ENCODE data around the gene KCNS3.

DNA sequence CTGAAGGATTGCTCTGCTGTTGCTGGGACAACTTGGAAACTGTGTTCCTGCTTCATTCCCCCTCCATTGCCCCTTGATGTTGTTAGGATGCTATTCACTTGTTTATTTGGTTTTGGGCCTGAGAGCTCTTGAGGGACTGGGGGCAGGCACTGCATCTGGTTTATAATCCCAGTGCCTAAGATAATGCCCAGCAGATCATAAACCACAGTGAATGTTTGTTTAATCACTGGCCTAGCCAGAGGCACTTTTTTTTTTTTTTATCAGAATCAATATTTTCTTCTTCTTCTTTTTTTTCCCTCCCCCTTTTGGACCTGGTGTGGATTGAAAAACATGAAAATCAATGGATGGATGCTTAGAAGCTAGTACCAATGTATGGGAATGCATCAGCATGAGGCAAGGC is 38.1 kb downstream of the KCNS3 start:
- TF ChIP-seq, protein P1, sequence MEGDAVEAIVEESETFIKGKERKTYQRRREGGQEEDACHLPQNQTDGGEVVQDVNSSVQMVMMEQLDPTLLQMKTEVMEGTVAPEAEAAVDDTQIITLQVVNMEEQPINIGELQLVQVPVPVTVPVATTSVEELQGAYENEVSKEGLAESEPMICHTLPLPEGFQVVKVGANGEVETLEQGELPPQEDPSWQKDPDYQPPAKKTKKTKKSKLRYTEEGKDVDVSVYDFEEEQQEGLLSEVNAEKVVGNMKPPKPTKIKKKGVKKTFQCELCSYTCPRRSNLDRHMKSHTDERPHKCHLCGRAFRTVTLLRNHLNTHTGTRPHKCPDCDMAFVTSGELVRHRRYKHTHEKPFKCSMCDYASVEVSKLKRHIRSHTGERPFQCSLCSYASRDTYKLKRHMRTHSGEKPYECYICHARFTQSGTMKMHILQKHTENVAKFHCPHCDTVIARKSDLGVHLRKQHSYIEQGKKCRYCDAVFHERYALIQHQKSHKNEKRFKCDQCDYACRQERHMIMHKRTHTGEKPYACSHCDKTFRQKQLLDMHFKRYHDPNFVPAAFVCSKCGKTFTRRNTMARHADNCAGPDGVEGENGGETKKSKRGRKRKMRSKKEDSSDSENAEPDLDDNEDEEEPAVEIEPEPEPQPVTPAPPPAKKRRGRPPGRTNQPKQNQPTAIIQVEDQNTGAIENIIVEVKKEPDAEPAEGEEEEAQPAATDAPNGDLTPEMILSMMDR (IDR thresholded peaks at IDR 0.05) = no peak
- TF ChIP-seq POLR2A (IDR thresholded peaks at IDR 0.05) = no peak
